Measurements from ENCODE around the gene CMC2. TPM values are rescaled to one million over a fixed set of nuclear protein-coding genes. Genes with fewer than 3 reads are reported as not detected.

Gene CMC2
- total RNA-seq, 1 experiment from 2014 or later, result 64.2 TPM

DNA sequence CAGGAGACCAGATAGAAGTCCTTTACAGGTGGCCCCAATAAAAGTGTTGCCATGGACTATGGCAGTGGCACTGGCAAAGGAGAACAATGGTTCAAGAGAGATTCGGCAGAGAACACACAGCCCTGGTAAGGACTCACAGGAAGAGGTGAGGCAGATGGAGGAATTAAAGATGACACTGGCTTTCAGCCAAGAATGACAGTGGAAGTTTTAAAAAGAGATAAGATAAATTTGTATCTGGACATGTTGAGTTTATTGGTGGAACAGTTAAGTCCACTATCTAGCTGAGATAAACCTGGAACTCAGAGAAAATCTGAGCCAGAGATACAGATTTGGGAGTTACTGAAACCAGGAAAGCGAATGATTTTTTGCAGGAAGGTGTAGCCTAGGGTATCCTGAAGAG is 20.1 kb downstream of the CMC2 start:
- Mint-ChIP-seq H3K4me1 (peaks cover 27 to 32% of the 10 kb centered on the region in 2 experiments), H3K27ac (no peak overlapping the region; a peak in 1 of 7 replicates), H3K9me3 (no peaks in the 10 kb centered on the region), H3K4me3 (no peak overlapping the region), H3K27me3 (ENCODE audit: low read depth) (peaks cover 4% of the 10 kb centered on the region), H3K36me3 (ENCODE audit: insufficient read depth in 1 of 3, low read depth in 3 of 3) (peaks cover 0 to 8% (median 0%) of the 10 kb centered on the region in 3 experiments; a peak in 4 of 7 replicates)
- H3K9me3 ChIP-seq (ENCODE audit: control insufficient read depth, low read depth, low read length), result no peaks in the 10 kb centered on the region
- no peak overlapping the region for H2AFZ ChIP-seq (ENCODE audit: low read length)
- H4K8ac ChIP-seq (replicated peaks; ENCODE audit: insufficient read length, low read depth, low read length), result no peak overlapping the region
- H3K4me2 ChIP-seq (ENCODE audit: insufficient read depth, insufficient read length, low read length), result no peak overlapping the region
- H2BK20ac ChIP-seq (ENCODE audit: low read depth, low read length, poor library complexity, severe bottlenecking), result no peak overlapping the region
- no peak overlapping the region for H3K23ac ChIP-seq (ENCODE audit: insufficient read length, low read depth, low read length)
- no peak overlapping the region for H3K56ac ChIP-seq (ENCODE audit: insufficient read length, low read depth, low read length)
- H3K18ac ChIP-seq (ENCODE audit: insufficient read length, low read depth, low read length), result no peak overlapping the region
- no peak overlapping the region for H3K4ac ChIP-seq (ENCODE audit: low read depth, low read length)
- H2BK5ac ChIP-seq (ENCODE audit: insufficient read length, low read length), result no peak overlapping the region
- no peak overlapping the region for H2BK15ac ChIP-seq (ENCODE audit: low read depth, low read length)
- H4K91ac ChIP-seq (ENCODE audit: insufficient read length, low read depth, low read length), result no peak overlapping the region
- TF ChIP-seq, protein P1, sequence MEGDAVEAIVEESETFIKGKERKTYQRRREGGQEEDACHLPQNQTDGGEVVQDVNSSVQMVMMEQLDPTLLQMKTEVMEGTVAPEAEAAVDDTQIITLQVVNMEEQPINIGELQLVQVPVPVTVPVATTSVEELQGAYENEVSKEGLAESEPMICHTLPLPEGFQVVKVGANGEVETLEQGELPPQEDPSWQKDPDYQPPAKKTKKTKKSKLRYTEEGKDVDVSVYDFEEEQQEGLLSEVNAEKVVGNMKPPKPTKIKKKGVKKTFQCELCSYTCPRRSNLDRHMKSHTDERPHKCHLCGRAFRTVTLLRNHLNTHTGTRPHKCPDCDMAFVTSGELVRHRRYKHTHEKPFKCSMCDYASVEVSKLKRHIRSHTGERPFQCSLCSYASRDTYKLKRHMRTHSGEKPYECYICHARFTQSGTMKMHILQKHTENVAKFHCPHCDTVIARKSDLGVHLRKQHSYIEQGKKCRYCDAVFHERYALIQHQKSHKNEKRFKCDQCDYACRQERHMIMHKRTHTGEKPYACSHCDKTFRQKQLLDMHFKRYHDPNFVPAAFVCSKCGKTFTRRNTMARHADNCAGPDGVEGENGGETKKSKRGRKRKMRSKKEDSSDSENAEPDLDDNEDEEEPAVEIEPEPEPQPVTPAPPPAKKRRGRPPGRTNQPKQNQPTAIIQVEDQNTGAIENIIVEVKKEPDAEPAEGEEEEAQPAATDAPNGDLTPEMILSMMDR (conservative IDR thresholded peaks at IDR 0.05), result no peak
- H3K14ac ChIP-seq (ENCODE audit: insufficient read depth, low read length), result no peak overlapping the region
- H3K9ac ChIP-seq (ENCODE audit: extremely low read depth, insufficient read length, low read length), result no peak overlapping the region
- no peaks in the 10 kb centered on the region for H3K27me3 ChIP-seq (ENCODE audit: insufficient read depth, low read length)
- H2AK5ac ChIP-seq (ENCODE audit: insufficient read length, low read length), result no peak overlapping the region
- H4K5ac ChIP-seq (ENCODE audit: insufficient read length, low read depth, low read length), result no peak overlapping the region
- H3K23me2 ChIP-seq (ENCODE audit: insufficient read length, low read depth, low read length, poor library complexity, severe bottlenecking), result no peaks in the 10 kb centered on the region
- no peak overlapping the region for H2BK120ac ChIP-seq (ENCODE audit: low read depth, low read length, poor library complexity, severe bottlenecking)
- no peak overlapping the region for H2BK12ac ChIP-seq (ENCODE audit: insufficient read length, low read depth, low read length)
- H3K4me1 ChIP-seq (ENCODE audit: insufficient read depth, low read length), result peaks cover 6% of the 10 kb centered on the region; the same call in 1 of the 2 replicates
- no peaks in the 10 kb centered on the region for H3K79me1 ChIP-seq (ENCODE audit: insufficient read depth, low read depth, low read length, poor library complexity, severe bottlenecking)
- H3K79me2 ChIP-seq (ENCODE audit: insufficient read depth, low read length), result no peaks in the 10 kb centered on the region
- no peak for DNase-seq
- H3K27ac ChIP-seq (ENCODE audit: insufficient read length, low read depth, low read length), result no peak overlapping the region
- no peaks in the 10 kb centered on the region for H4K20me1 ChIP-seq (ENCODE audit: control insufficient read depth, insufficient read depth, insufficient read length)
- WGBS (ENCODE audit: extremely low coverage, insufficient read length, low lambda C conversion rate), result no CpG with 5 or more reads among the region's 2 CpGs
- H3T11ph ChIP-seq (ENCODE audit: low read length), result no peak overlapping the region
